Right lobe of liver (tissue), 6 donors: ENCODE measurements around the gene ANKS4B. TPM values are rescaled to one million over a fixed set of nuclear protein-coding genes. Genes with fewer than 3 reads are reported as not detected.
"Not testable (repeated sequence)": the region's sequence is repeated elsewhere in the genome, so short reads cannot be mapped to it uniquely, and the experiment has no call there.

Source experiments
- ATAC-seq, 4 donors: fragments of 200-7000 bp; cut with Tn5 transposase; one replicate each; pipeline ENCODE4 v1.9.1; 2020; ENCODE audit warnings: mild to moderate bottlenecking in 4 of 4, moderate library complexity in 4 of 4
- DNase-seq, 3 donors: peaks; one replicate each; pipeline ENCODE4 v3.0.0-alpha.2; 2020
- H3K27ac ChIP-seq, 3 donors: fragments of 200-600 bp; one replicate each; pipeline ENCODE4 v1.8.0; 2022
- H3K27me3 ChIP-seq, 2 donors: fragments of 200-600 bp; one replicate each; pipeline ENCODE4 v1.8.0; 2022
- H3K36me3 ChIP-seq, 4 donors: fragments of 200-600 bp; sonication (generic) in 1 of 4; one replicate each; pipeline versions ENCODE4 v1.5.1 to v1.8.0; 2017 to 2022; ENCODE audit warnings: control low read depth in 1 of 4
- H3K4me1 ChIP-seq, 4 donors: fragments of 200-600 bp; sonication (generic) in 1 of 4; one replicate each; pipeline versions ENCODE4 v1.5.1 to v1.8.0; 2017 to 2022; ENCODE audit warnings: control low read depth in 1 of 4
- H3K4me3 ChIP-seq, 3 donors: fragments of 200-600 bp; one replicate each; pipeline ENCODE4 v1.8.0; 2022
- H3K9me3 ChIP-seq, 4 donors: fragments of 200-600 bp; sonication (generic) in 1 of 4; one replicate each; pipeline versions ENCODE4 v1.5.1 to v1.8.0; 2017 to 2022; ENCODE audit warnings: control low read depth in 1 of 4
- CTCF ChIP-seq, 4 donors: fragments of 200-600 bp in 3 of 4; fragments of 450-650 bp in 1 of 4; IDR thresholded peaks; one replicate each; pipeline versions ENCODE4 v1.5.1 to v1.8.0; 2016 to 2022; ENCODE audit warnings: antibody characterized with exemption in 4 of 4, mild to moderate bottlenecking in 2 of 4
- POLR2A ChIP-seq: fragments of 450-650 bp; IDR thresholded peaks from one replicate; pipeline ENCODE4 v1.6.1; 2017; ENCODE audit warnings: antibody characterized with exemption, mild to moderate bottlenecking
- WGBS: methylation state at CpG from one replicate; pipeline ENCODE4 v1.1.6; 2018; ENCODE audit warnings: low coverage, low lambda C conversion rate; ENCODE audit not compliant: insufficient coverage; ENCODE audit errors: missing lambda C conversion rate; 5-methylcytosine and 5-hydroxymethylcytosine counted together
- intact Hi-C, 2 donors: fragments of 100-400 bp; cut with DNase I; formaldehyde crosslinking; loops; one replicate each; pipeline versions ENCODE4 v1.11.2 to v1.14.1; 2022
- total RNA-seq, 6 experiments: library from RNA; depleted of rRNA in 2 of 6; stranded (reverse); fragments of >200 nt in 2 of 6; fragmentation: NEBNext Ultra II Directional in 3 of 6; extraction: Animal tissue kit (Norgen Biotek cat#: 25700) in 3 of 6; gene quantifications; one replicate each; pipeline versions ENCODE4 v1.1.0 to v1.2.4, GENCODE V29; 2016 to 2023
- donor health status: DM: no; HTN: yes; CAD: no.
- donor health status: DM: no; HTN: no; CAD: no.
- donor health status: DM: no; HTN: no; CAD: no.
- donor health status: DM: no; HTN: yes; CAD: no.
- donor health status: DM: no; HTN: yes; CAD: no.

Gene ANKS4B
- total RNA-seq, 6 experiments from 2014 or later: 10.0 to 16.3 (median 11.4) TPM

- Histone ChIP-seq H3K4me1 (peaks cover 0 to 8% (median 1%) of the 10 kb centered on the region in 4 donors), H3K27me3 (no peaks in the 10 kb centered on the region), H3K4me3 (peak overlapping the region in 1 of 3 donors; percentile 35), H3K9me3 (no peaks in the 10 kb centered on the region), H3K36me3 (no peaks in the 10 kb centered on the region), H3K27ac (no peak overlapping the region)
- ATAC-seq (no peak), DNase-seq (no peak)
- TF ChIP-seq CTCF (IDR thresholded peaks at IDR 0.05): no peak
- TF ChIP-seq POLR2A: no peak
- 76% methylated on average over 4 of the region's 4 CpGs for WGBS
- intact Hi-C loops: no loop called here
Observed at GRCh38 chr16:21284414-21284813, 50.9 kb downstream of the ANKS4B start.

- TF ChIP-seq POLR2A (no peak), CTCF (IDR thresholded peaks at IDR 0.05) (no peak)
- H3K36me3 ChIP-seq: no peaks in the 10 kb centered on the region
- ATAC-seq: no peak
- no peak overlapping the region for H3K27ac ChIP-seq
- WGBS: 22% methylated on average over 1 of the region's 1 CpG
- H3K27me3 ChIP-seq: no peaks in the 10 kb centered on the region
- no peak for DNase-seq
- H3K9me3 ChIP-seq: no peaks in the 10 kb centered on the region
- H3K4me1 ChIP-seq: peaks cover 0 to 8% (median 1%) of the 10 kb centered on the region in 4 donors
- no peak overlapping the region for H3K4me3 ChIP-seq
- intact Hi-C loops: no loop called here
Observed at GRCh38 chr16:21285314-21285713, 51.8 kb downstream of the ANKS4B start.

- H3K4me1 ChIP-seq, intact Hi-C loops, ATAC-seq, H3K27ac ChIP-seq, DNase-seq, H3K9me3 ChIP-seq, H3K27me3 ChIP-seq, H3K36me3 ChIP-seq, H3K4me3 ChIP-seq: not testable (repeated sequence)
- 80% methylated on average over 3 of the region's 3 CpGs for WGBS
Observed at GRCh38 chr16:21289789-21290188, 56.3 kb downstream of the ANKS4B start.

GRCh38 chr16:21300309-21301167, 67.0 kb downstream of the ANKS4B start:
- Histone ChIP-seq H3K36me3 (no peaks in the 10 kb centered on the region), H3K9me3 (no peaks in the 10 kb centered on the region), H3K4me3 (peak overlapping the region; percentile 53 to 69 (median 65)), H3K4me1 (peaks cover 0 to 8% (median 0%) of the 10 kb centered on the region in 4 donors), H3K27ac (peak overlapping the region in 2 of 3 donors; percentile 66 to 67), H3K27me3 (no peaks in the 10 kb centered on the region)
- ATAC-seq (peak; percentile 88 to 96 (median 94)), DNase-seq (peak; percentile 87 to 96 (median 88))
- WGBS: under 1% methylated on average over 36 of the region's 36 CpGs
- intact Hi-C loops: no loop called here
- TF ChIP-seq POLR2A: peak; percentile 60
- TF ChIP-seq CTCF (IDR thresholded peaks at IDR 0.05): peak; percentile 80 to 89 (median 88)

- DNase-seq: peak; percentile 76 to 88 (median 80)
- ATAC-seq: peak; percentile 76 to 88 (median 85)
- Histone ChIP-seq H3K27me3 (no peaks in the 10 kb centered on the region), H3K4me3 (peak overlapping the region; percentile 53 to 69 (median 65)), H3K36me3 (no peaks in the 10 kb centered on the region), H3K4me1 (peaks cover 0 to 8% (median 0%) of the 10 kb centered on the region in 4 donors), H3K27ac (peak overlapping the region in 2 of 3 donors; percentile 66 to 67), H3K9me3 (no peaks in the 10 kb centered on the region)
- WGBS: under 1% methylated on average over 20 of the region's 60 CpGs
- peak; percentile 28 to 41 (median 34) for TF ChIP-seq CTCF (IDR thresholded peaks at IDR 0.05)
- TF ChIP-seq POLR2A: no peak
- intact Hi-C loops: no loop called here
Observed at GRCh38 chr16:21301168-21301894, 67.8 kb downstream of the ANKS4B start.
